Smooth muscle cell (in vitro differentiated cells): ENCODE measurements around the gene MAGEA10. TPM values are rescaled to one million over a fixed set of nuclear protein-coding genes. Genes with fewer than 3 reads are reported as not detected.

Experiments used
- polyA plus RNA-seq: library from polyadenylated mRNA; unstranded; fragments of >200 nt; fragmentation: Nextera tagmentation; extraction: Ambion mirVana; gene quantifications from 2 replicates; pipeline ENCODE4 v1.2.1, GENCODE V29; 2016
- total RNA-seq: library from RNA; depleted of rRNA; stranded (reverse); fragments of >200 nt; gene quantifications from 2 replicates; pipeline ENCODE4 v1.2.3, GENCODE V29; 2014

MAGEA10 gene
- total and polyA plus RNA-seq, 2 experiments from 2014 or later: not detected

Other genes with a start within 250 kb of the MAGEA10 start
- gene MAGEA4, start 225.7 kb downstream of the MAGEA10 start, total RNA-seq: not detected in 2 replicates
- not detected in 2 replicates for gene MAGEA4, start 225.7 kb downstream of the MAGEA10 start, polyA plus RNA-seq
- gene GABRE, start 163.9 kb downstream of the MAGEA10 start, total RNA-seq: 18.0 and 19.4 TPM in 2 replicates
- gene GABRE, start 163.9 kb downstream of the MAGEA10 start, polyA plus RNA-seq: 4.5 and 8.1 TPM in 2 replicates